Measurements from ENCODE around the gene DOCK3. TPM values are rescaled to one million over a fixed set of nuclear protein-coding genes. Genes with fewer than 3 reads are reported as not detected.
"Not testable (repeated sequence)": the region's sequence is repeated elsewhere in the genome, so short reads cannot be mapped to it uniquely, and the experiment has no call there.

Gene DOCK3
- total RNA-seq, 3 donors from 2014 or later = 0.17 to 6.1 (median 0.20) TPM

DNA sequence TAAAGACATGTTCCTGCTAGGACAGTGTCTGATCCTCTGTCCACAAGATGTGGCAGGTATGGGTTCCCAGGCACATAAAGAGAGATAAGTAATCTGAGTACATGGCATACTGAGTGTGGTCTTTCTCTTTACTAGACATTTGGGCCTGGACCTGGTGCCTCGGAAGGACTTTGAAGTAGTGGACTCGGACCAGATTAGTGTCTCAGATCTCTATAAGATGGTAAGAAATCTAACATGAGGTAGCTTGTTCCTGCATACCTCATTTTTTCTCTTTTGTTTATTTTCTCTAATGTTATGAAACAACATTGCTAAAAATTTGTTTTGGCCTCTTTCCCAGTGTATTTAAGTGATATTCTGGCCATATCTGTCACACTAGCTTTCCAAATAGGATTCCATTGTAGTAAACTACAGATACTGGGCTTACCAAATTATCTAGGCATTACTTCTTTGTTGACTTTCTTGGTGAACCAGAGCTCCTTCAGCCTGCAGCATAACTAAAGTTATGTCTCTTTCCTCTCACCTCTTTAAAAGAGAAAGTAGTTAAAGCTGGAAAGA, 400.6 kb downstream of the DOCK3 start:
- no peaks in the 10 kb centered on the region for H3K4me1 ChIP-seq (ENCODE audit: low read depth)

DNA sequence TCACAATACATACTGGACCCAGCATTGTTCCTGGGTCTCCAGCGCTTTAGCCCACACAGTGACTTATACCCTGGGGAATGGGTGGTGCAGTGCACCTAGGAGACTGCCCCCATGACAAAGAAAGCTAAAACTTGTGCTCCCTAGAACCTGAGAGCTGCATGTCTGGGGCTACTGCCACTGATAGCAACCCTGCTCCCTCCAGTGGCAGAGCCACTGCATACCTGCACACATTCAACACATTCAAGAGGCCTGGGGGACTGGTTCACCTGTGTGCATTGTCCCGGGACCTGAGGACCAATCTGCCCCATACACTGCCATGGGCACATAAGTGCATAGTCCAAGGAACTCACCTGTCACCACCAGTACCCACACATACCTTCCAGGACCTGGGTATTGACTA, 407.6 kb downstream of the DOCK3 start:
- intact Hi-C loops (cut with DNase I, micrococcal nuclease) = no loop called here
- H3K4me3 ChIP-seq = no peak overlapping the region
- DNase-seq (no peak), ATAC-seq (no peak)
- H3K4me1 ChIP-seq (ENCODE audit: low read depth) = no peaks in the 10 kb centered on the region
- TF ChIP-seq, protein P1, sequence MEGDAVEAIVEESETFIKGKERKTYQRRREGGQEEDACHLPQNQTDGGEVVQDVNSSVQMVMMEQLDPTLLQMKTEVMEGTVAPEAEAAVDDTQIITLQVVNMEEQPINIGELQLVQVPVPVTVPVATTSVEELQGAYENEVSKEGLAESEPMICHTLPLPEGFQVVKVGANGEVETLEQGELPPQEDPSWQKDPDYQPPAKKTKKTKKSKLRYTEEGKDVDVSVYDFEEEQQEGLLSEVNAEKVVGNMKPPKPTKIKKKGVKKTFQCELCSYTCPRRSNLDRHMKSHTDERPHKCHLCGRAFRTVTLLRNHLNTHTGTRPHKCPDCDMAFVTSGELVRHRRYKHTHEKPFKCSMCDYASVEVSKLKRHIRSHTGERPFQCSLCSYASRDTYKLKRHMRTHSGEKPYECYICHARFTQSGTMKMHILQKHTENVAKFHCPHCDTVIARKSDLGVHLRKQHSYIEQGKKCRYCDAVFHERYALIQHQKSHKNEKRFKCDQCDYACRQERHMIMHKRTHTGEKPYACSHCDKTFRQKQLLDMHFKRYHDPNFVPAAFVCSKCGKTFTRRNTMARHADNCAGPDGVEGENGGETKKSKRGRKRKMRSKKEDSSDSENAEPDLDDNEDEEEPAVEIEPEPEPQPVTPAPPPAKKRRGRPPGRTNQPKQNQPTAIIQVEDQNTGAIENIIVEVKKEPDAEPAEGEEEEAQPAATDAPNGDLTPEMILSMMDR (IDR thresholded peaks at IDR 0.05) = no peak
- H3K36me3 ChIP-seq (ENCODE audit: low read depth) = no peaks in the 10 kb centered on the region
- H3K9me3 ChIP-seq = peaks cover 24% of the 10 kb centered on the region

More for the DNA sequence above, 400.6 kb downstream of the DOCK3 start:
- no peaks in the 10 kb centered on the region for H3K36me3 ChIP-seq (ENCODE audit: low read depth)
- ATAC-seq = no peak
- DNase-seq = no peak
- intact Hi-C loops (cut with DNase I, micrococcal nuclease) = no loop called here
- no peaks in the 10 kb centered on the region for H3K9me3 ChIP-seq
- TF ChIP-seq, protein P1 (IDR thresholded peaks at IDR 0.05) = no peak
- H3K4me3 ChIP-seq = no peak overlapping the region

- H3K36me3 ChIP-seq (ENCODE audit: low read depth) = no peaks in the 10 kb centered on the region
- H3K9me3 ChIP-seq = peaks cover 24% of the 10 kb centered on the region
- H3K4me3 ChIP-seq = no peak overlapping the region
- TF ChIP-seq, protein P1 (IDR thresholded peaks at IDR 0.05) = no peak
- no peak for ATAC-seq
- DNase-seq = no peak
- intact Hi-C loops (cut with DNase I, micrococcal nuclease) = no loop called here
- no peaks in the 10 kb centered on the region for H3K4me1 ChIP-seq (ENCODE audit: low read depth)
Measured at GRCh38 chr3:51083490-51083889, 408.8 kb downstream of the DOCK3 start.

- intact Hi-C loops (cut with DNase I, micrococcal nuclease); H3K4me1 ChIP-seq (ENCODE audit: low read depth); ATAC-seq; H3K36me3 ChIP-seq (ENCODE audit: low read depth); H3K9me3 ChIP-seq; H3K4me3 ChIP-seq: not testable (repeated sequence)
- DNase-seq = peak in 1 of 3 donors; percentile 7
Measured at GRCh38 chr3:51092141-51092540, 417.4 kb downstream of the DOCK3 start.

GRCh38 chr3:51094838-51095237, 420.1 kb downstream of the DOCK3 start:
- H3K4me1 ChIP-seq (ENCODE audit: low read depth); DNase-seq; H3K9me3 ChIP-seq; H3K4me3 ChIP-seq; intact Hi-C loops (cut with DNase I, micrococcal nuclease); ATAC-seq; H3K36me3 ChIP-seq (ENCODE audit: low read depth): not testable (repeated sequence)

- intact Hi-C loops (cut with DNase I, micrococcal nuclease) = no loop called here
- Histone ChIP-seq H3K4me3 (no peak overlapping the region), H3K36me3 (ENCODE audit: low read depth) (no peaks in the 10 kb centered on the region), H3K9me3 (no peaks in the 10 kb centered on the region), H3K4me1 (ENCODE audit: low read depth) (no peaks in the 10 kb centered on the region)
- TF ChIP-seq, protein P1 (IDR thresholded peaks at IDR 0.05) = peak; percentile 36
- DNase-seq (peak in 2 of 3 donors; percentile 41 to 77), ATAC-seq (peak; percentile 80)
Measured at GRCh38 chr3:51099794-51100535, 425.2 kb downstream of the DOCK3 start.

All from mucosa of descending colon (tissue), 3 donors.